Measurements from ENCODE around the gene PNPO.
A peak's percentile ranks its signal among the peaks of the same experiment; 100 is the strongest.

The PNPO gene

GRCh38 chr17:47952171-47953021 is 11.0 kb downstream of the PNPO start:
- DNase-seq = no peak

- DNase-seq = no peak
Measured at GRCh38 chr17:47953909-47954308, 12.5 kb downstream of the PNPO start.

GRCh38 chr17:47955497-47956461 is 14.4 kb downstream of the PNPO start:
- no peak for DNase-seq

GRCh38 chr17:47956791-47957590 is 15.6 kb downstream of the PNPO start:
- no peak for DNase-seq

- DNase-seq = no peak
Measured at GRCh38 chr17:47957591-47958490, 16.5 kb downstream of the PNPO start, which contains the start of gene PRR15L. Gene PRR15L, minus strand, starts transcription at chr17:47957883. Its CDS starts 4,649 bp downstream, at chr17:47953234.

GRCh38 chr17:47959825-47960655 is 18.7 kb downstream of the PNPO start:
- DNase-seq = no peak

- no peak for DNase-seq
Measured at GRCh38 chr17:47961406-47961805, 20.0 kb downstream of the PNPO start.

- no peak for DNase-seq
Measured at GRCh38 chr17:47962901-47963300, 21.5 kb downstream of the PNPO start.

GRCh38 chr17:47964856-47965255 is 23.5 kb downstream of the PNPO start:
- DNase-seq = no peak

- DNase-seq = no peak
Measured at GRCh38 chr17:47966079-47966519, 24.7 kb downstream of the PNPO start.

- DNase-seq = no peak
Measured at GRCh38 chr17:47967607-47968252, 26.4 kb downstream of the PNPO start.

- DNase-seq = no peak
Measured at GRCh38 chr17:47968836-47969235, 27.5 kb downstream of the PNPO start.

- no peak for DNase-seq
Measured at GRCh38 chr17:47969930-47970724, 28.8 kb downstream of the PNPO start.

GRCh38 chr17:47970725-47971499 is 29.5 kb downstream of the PNPO start, which contains the start of gene CDK5RAP3:
Gene CDK5RAP3, plus strand, starts transcription at chr17:47971113. Its CDS starts 34 bp downstream, at chr17:47971147.
- peak; percentile 99 for DNase-seq

GRCh38 chr17:47973541-47973940 is 32.2 kb downstream of the PNPO start:
- no peak for DNase-seq

- no peak for DNase-seq
Measured at GRCh38 chr17:47975189-47975822, 33.9 kb downstream of the PNPO start.

- DNase-seq = no peak
Measured at GRCh38 chr17:47975823-47976205, 34.4 kb downstream of the PNPO start.

GRCh38 chr17:47978324-47978723 is 37.0 kb downstream of the PNPO start:
- DNase-seq = peak; percentile 59

All from OCI-M1 (cell line).